Endodermal cell (in vitro differentiated cells): ENCODE data around the gene ZDHHC11. TPM values are rescaled to one million over a fixed set of nuclear protein-coding genes. Genes with fewer than 3 reads are reported as not detected.

Source experiments
- DNase-seq: peaks from one replicate; pipeline ENCODE4 v3.0.0-alpha.2; 2017
- H3K27ac ChIP-seq: 2 replicates; pipeline ENCODE4 v1.5.1; 2013; ENCODE audit warnings: mild to moderate bottlenecking, low read depth, low read length, moderate library complexity
- H3K27me3 ChIP-seq: 2 replicates; pipeline ENCODE4 v1.6.1; 2013; ENCODE audit warnings: mild to moderate bottlenecking, low read length, moderate library complexity; ENCODE audit not compliant: insufficient read depth, control insufficient read depth, poor library complexity, severe bottlenecking
- H3K36me3 ChIP-seq: 2 replicates; pipeline ENCODE4 v1.7.0; 2013; ENCODE audit warnings: mild to moderate bottlenecking, low read length, moderate library complexity; ENCODE audit not compliant: control insufficient read depth, insufficient read depth
- H3K4me1 ChIP-seq: one replicate; pipeline ENCODE4 v1.7.0; 2013; ENCODE audit warnings: low read length; ENCODE audit not compliant: control insufficient read depth, insufficient read depth
- H3K4me3 ChIP-seq: 2 replicates; pipeline ENCODE4 v1.5.1; 2013; ENCODE audit warnings: mild to moderate bottlenecking, low read length, moderate library complexity
- H3K9ac ChIP-seq: 2 replicates; pipeline ENCODE4 v1.6.1; 2013; ENCODE audit warnings: mild to moderate bottlenecking, low read length, moderate library complexity; ENCODE audit not compliant: poor library complexity, severe bottlenecking; ENCODE audit errors: extremely low read depth
- H3K9me3 ChIP-seq: 2 replicates; pipeline ENCODE4 v1.6.1; 2013; ENCODE audit warnings: mild to moderate bottlenecking, low read length, moderate library complexity; ENCODE audit not compliant: control insufficient read depth
- H3K27ac Mint-ChIP-seq: 2 replicates; pipeline ENCODE4 v1.8.0; 2020; ENCODE audit warnings: mixed read lengths
- H3K27me3 Mint-ChIP-seq: 2 replicates; pipeline ENCODE4 v1.8.0; 2021; ENCODE audit warnings: mild to moderate bottlenecking, mixed read lengths; ENCODE audit not compliant: insufficient read depth
- H3K36me3 Mint-ChIP-seq: 2 replicates; pipeline ENCODE4 v1.8.0; 2020; ENCODE audit warnings: low read depth, mixed read lengths
- H3K4me1 Mint-ChIP-seq: 2 replicates; pipeline ENCODE4 v1.8.0; 2020; ENCODE audit warnings: mixed read lengths
- H3K4me3 Mint-ChIP-seq: 2 replicates; pipeline ENCODE4 v1.8.0; 2020; ENCODE audit warnings: mild to moderate bottlenecking, moderate library complexity, mixed read lengths
- H3K9me3 Mint-ChIP-seq: 2 replicates; pipeline ENCODE4 v1.8.0; 2020; ENCODE audit warnings: mild to moderate bottlenecking, mixed read lengths
- WGBS, 2 experiments: methylation state at CpG; one replicate each; pipeline versions ENCODE4 v1.1.5 to v1.1.7; 2013; ENCODE audit warnings: missing lambda C conversion rate in 2 of 2, mixed read lengths in 1 of 2; ENCODE audit not compliant: insufficient coverage in 1 of 2, insufficient read length in 1 of 2; 5-methylcytosine and 5-hydroxymethylcytosine counted together
- total RNA-seq, 2 donors: library from RNA; stranded (reverse); fragmentation: NEBNext Ultra II Directional in 1 of 2; extraction: Animal tissue kit (Norgen Biotek cat#: 25700) in 1 of 2; gene quantifications; 2 replicates in 1 of 2; 3 replicates in 1 of 2; pipeline ENCODE4 v1.2.1, GENCODE V29; 2021
- TF ChIP-seq, protein P1 (sequence below): fragments of 200-600 bp; sonication (generic); conservative IDR thresholded peaks from 2 replicates; pipeline ENCODE4 v1.5.0; 2021; ENCODE audit warnings: antibody characterized with exemption, mild to moderate bottlenecking

The ZDHHC11 gene
- total RNA-seq, 2 donors from 2014 or later, result 10.6 to 28.9 TPM

DNA sequence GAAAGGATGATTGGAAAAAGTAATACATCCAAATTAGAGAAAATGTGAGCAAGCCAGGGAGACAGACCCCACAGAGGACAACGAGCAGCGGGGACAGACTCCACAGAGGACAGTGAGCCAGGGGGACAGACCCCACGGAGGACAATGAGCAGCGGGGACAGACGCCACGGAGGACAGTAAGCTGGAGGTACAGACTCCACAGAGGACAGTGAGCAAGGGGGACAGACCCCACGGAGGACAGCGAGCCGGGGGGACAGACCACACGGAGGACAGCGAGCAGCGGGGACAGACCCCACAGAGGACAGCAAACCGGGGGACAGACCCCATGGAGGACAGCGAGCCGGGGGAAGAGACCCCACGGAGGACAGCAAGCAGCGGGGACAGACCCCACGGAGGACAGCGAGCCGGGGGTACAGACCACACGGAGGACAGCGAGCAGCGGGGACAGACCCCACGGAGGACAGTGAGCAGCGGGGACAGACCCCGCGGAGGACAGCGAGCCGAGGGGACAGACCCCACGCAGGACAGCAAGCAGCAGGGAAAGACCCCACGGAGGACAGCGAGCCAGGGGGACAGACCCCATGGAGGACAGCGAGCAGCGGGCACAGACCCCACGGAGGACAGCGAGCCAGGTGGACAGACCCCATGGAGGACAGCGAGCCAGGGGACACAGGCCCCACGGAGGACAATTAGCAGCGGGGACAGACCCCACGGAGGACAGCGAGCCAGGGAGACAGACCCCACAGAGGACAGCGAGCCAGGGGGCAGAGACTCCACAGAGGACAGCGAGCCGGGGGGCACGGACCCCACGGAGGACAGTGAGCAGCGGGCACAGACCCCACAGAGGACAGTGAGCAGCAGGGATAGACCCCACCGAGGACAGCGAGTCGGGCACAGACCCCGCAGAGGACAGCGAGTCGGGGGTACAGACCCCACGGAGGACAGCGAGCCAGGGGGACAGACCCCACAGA lies 1.9 kb upstream of the ZDHHC11 start:
- DNase-seq, result no peak
- H3K27ac Mint-ChIP-seq, result no peak overlapping the region
- H3K4me1 ChIP-seq, result no peaks in the 10 kb centered on the region
- H3K27ac ChIP-seq, result no peak overlapping the region
- TF ChIP-seq, protein P1, sequence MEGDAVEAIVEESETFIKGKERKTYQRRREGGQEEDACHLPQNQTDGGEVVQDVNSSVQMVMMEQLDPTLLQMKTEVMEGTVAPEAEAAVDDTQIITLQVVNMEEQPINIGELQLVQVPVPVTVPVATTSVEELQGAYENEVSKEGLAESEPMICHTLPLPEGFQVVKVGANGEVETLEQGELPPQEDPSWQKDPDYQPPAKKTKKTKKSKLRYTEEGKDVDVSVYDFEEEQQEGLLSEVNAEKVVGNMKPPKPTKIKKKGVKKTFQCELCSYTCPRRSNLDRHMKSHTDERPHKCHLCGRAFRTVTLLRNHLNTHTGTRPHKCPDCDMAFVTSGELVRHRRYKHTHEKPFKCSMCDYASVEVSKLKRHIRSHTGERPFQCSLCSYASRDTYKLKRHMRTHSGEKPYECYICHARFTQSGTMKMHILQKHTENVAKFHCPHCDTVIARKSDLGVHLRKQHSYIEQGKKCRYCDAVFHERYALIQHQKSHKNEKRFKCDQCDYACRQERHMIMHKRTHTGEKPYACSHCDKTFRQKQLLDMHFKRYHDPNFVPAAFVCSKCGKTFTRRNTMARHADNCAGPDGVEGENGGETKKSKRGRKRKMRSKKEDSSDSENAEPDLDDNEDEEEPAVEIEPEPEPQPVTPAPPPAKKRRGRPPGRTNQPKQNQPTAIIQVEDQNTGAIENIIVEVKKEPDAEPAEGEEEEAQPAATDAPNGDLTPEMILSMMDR, result no peak
- no peak overlapping the region for H3K4me3 ChIP-seq
- no peaks in the 10 kb centered on the region for H3K27me3 ChIP-seq
- no peaks in the 10 kb centered on the region for H3K27me3 Mint-ChIP-seq
- no peaks in the 10 kb centered on the region for H3K9me3 ChIP-seq
- no peak overlapping the region for H3K9ac ChIP-seq
- H3K9me3 Mint-ChIP-seq, result no peaks in the 10 kb centered on the region
- H3K36me3 Mint-ChIP-seq, result peaks cover 2% of the 10 kb centered on the region
- no peaks in the 10 kb centered on the region for H3K36me3 ChIP-seq
- 93 to 94% methylated on average over 55 of the region's 55 CpGs for WGBS, 2 experiments
- no peak overlapping the region for H3K4me3 Mint-ChIP-seq
- H3K4me1 Mint-ChIP-seq, result no peaks in the 10 kb centered on the region

GRCh38 chr5:852018-852417 lies 1.2 kb upstream of the ZDHHC11 start:
- Mint-ChIP-seq H3K4me3 (no peak overlapping the region), H3K4me1 (no peaks in the 10 kb centered on the region), H3K9me3 (no peaks in the 10 kb centered on the region), H3K27me3 (no peaks in the 10 kb centered on the region), H3K36me3 (peaks cover 2% of the 10 kb centered on the region), H3K27ac (no peak overlapping the region)
- Histone ChIP-seq H3K27ac (no peak overlapping the region), H3K4me1 (no peaks in the 10 kb centered on the region), H3K9ac (no peak overlapping the region), H3K4me3 (no peak overlapping the region), H3K9me3 (no peaks in the 10 kb centered on the region), H3K27me3 (no peaks in the 10 kb centered on the region), H3K36me3 (no peaks in the 10 kb centered on the region)
- DNase-seq, result no peak
- 87 to 93% methylated on average over 5 of the region's 5 CpGs for WGBS, 2 experiments
- TF ChIP-seq, protein P1, result no peak

- no peaks in the 10 kb centered on the region for H3K4me1 Mint-ChIP-seq
- Histone ChIP-seq H3K9me3 (no peaks in the 10 kb centered on the region), H3K36me3 (no peaks in the 10 kb centered on the region), H3K9ac (no peak overlapping the region), H3K27me3 (no peaks in the 10 kb centered on the region), H3K27ac (no peak overlapping the region), H3K4me1 (no peaks in the 10 kb centered on the region), H3K4me3 (no peak overlapping the region)
- 93% methylated on average over 15 to 16 of the region's 16 CpGs for WGBS, 2 experiments
- H3K4me3 Mint-ChIP-seq, result no peak overlapping the region
- TF ChIP-seq, protein P1, result no peak
- H3K36me3 Mint-ChIP-seq, result peaks cover 2% of the 10 kb centered on the region
- no peaks in the 10 kb centered on the region for H3K27me3 Mint-ChIP-seq
- DNase-seq, result no peak
- no peak overlapping the region for H3K27ac Mint-ChIP-seq
- H3K9me3 Mint-ChIP-seq, result no peaks in the 10 kb centered on the region
These were observed 767 bp upstream of the ZDHHC11 start for GRCh38 chr5:851553-851952.
